HEK293 (cell line): ENCODE measurements around the gene MAGEC3.

Experiments used
- CTCF ChIP-seq: fragments of 450-650 bp; formaldehyde crosslinking; IDR thresholded peaks from 2 replicates; pipeline ENCODE4 v1.5.1; 2016; ENCODE audit warnings: missing biosample characterization, missing genetic modification characterization
- ELK4 ChIP-seq: IDR thresholded peaks from 2 replicates; pipeline ENCODE4 v1.6.1; 2011; ENCODE audit warnings: mild to moderate bottlenecking, low read depth, low read length, borderline replicate concordance
- MZF1 ChIP-seq: fragments of 450-650 bp; formaldehyde crosslinking; IDR thresholded peaks from 2 replicates; pipeline ENCODE4 v1.5.1; 2017; ENCODE audit warnings: missing biosample characterization, missing genetic modification characterization, borderline replicate concordance
- TCF7L2 ChIP-seq: IDR thresholded peaks from 2 replicates; pipeline ENCODE4 v1.6.1; 2011; ENCODE audit warnings: low read depth, mild to moderate bottlenecking, inconsistent platforms, low read length, moderate library complexity, borderline replicate concordance
- ZBTB21 ChIP-seq: fragments of 450-650 bp; formaldehyde crosslinking; IDR thresholded peaks from 2 replicates; pipeline ENCODE4 v1.5.1; 2017; ENCODE audit warnings: missing biosample characterization, missing genetic modification characterization
- ZNF132 ChIP-seq: fragments of 450-650 bp; formaldehyde crosslinking; IDR thresholded peaks from 2 replicates; pipeline ENCODE4 v1.5.1; 2017; ENCODE audit warnings: missing biosample characterization, missing genetic modification characterization, borderline replicate concordance
- ZNF2 ChIP-seq: fragments of 450-650 bp; formaldehyde crosslinking; IDR thresholded peaks from 2 replicates; pipeline ENCODE4 v1.5.1; 2016; ENCODE audit warnings: missing biosample characterization, missing genetic modification characterization
- ZNF514 ChIP-seq: fragments of 450-650 bp; formaldehyde crosslinking; IDR thresholded peaks from 2 replicates; pipeline ENCODE4 v1.5.1; 2016; ENCODE audit warnings: missing biosample characterization, missing genetic modification characterization
- ZNF76 ChIP-seq: fragments of 450-650 bp; formaldehyde crosslinking; IDR thresholded peaks from 2 replicates; pipeline ENCODE4; 2016; ENCODE audit warnings: low read depth, missing biosample characterization, missing genetic modification characterization, borderline replicate concordance
- ZSCAN16 ChIP-seq: fragments of 450-650 bp; formaldehyde crosslinking; IDR thresholded peaks from 2 replicates; pipeline ENCODE4 v1.5.1; 2016; ENCODE audit warnings: missing biosample characterization, missing genetic modification characterization

GRCh38 chrX:141832247-141832646 is 5.9 kb upstream of the MAGEC3 start:
- TF ChIP-seq ELK4 = no peak
- no peak for TF ChIP-seq MZF1
- no peak for TF ChIP-seq ZNF2 (tag by site-specific recombination)
- no peak for TF ChIP-seq ZNF132
- TF ChIP-seq TCF7L2 = no peak
- no peak for TF ChIP-seq ZSCAN16
- no peak for TF ChIP-seq ZNF514
- TF ChIP-seq ZNF76 (tag by site-specific recombination) = no peak
- TF ChIP-seq CTCF = no peak
- TF ChIP-seq ZBTB21 (tag by site-specific recombination) = no peak
